ENCODE measurements around the gene CERKL. TPM values are rescaled to one million over a fixed set of nuclear protein-coding genes. Genes with fewer than 3 reads are reported as not detected.

CERKL gene
- total RNA-seq, 4 donors from 2014 or later: 1.5 to 2.6 TPM; not detected in 2

DNA sequence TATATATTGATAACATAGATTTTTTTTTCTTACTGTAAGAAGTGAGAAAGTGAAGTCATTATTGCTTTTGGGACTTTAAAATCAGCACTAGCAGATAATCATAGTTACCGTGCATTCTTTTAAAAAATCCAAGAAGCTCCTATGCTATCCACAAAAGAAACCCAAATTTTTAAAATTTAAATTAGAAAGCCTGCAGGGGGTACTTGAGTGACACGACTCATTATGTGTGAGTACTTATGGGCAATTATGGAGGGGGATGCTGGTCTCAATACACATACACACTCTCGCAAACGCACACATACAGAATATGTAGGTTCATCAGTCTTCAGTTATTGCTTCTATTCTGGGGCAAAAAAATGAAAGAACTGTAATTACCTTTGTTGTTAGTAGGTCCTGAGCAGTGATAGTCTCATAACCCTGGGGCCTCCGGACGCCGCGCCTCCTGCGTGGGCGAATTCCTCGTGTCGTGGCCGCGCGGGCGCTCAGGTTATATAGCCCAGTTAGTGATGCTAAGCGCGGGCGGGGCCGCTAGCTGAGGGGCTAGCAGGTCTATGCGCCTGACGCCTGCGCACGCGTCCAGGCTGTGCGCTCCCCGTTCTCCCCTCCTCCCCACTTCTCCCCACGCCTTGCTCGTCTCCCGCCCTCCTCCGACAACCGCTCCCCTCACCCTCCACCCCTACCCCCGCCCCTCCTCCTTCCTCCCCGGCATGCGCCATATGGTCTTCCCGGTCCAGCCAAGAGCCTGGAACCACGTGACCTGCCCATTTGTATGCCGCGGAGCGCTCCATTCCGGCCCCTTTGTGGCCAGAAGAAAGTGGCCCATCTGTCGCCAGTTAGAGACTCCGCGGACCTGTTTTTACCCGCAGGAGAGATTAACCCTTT, 23.4 kb upstream of the CERKL start, which contains the start of gene NEUROD1:
TSS of gene NEUROD1 (minus strand) at position 463 of the 882 bp plus-strand sequence. CDS start 1,657 bp downstream, outside the sequence.
- intact Hi-C loops (cut with DNase I; ENCODE audit: low total_unique reads): no loop called here
- peaks cover 0 to 61% of the 10 kb centered on the region in 2 donors for H3K27me3 ChIP-seq
- no peak for DNase-seq

DNA sequence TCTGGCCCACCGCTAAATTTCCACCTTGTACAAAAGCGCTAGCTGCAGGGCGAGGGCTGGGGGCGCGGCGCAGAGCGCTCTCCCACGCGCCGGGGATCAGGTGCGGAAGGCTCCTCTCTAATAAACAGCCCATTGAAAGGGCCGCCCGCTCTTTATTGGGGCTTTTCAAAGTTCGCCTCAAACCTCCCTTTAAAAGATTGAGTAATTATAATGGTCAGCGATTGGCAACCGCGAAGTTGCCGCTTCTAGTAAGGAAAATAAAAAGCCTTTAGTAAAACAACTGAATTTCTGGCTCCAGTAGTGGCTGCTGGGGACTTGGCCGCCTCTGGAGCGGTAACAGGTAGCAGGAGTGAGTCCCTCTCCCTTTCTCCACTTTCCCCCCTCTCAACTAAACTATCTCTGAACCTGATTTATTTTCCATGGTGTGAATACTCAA, 22.7 kb upstream of the CERKL start:
- no peak overlapping the region for H3K27ac ChIP-seq
- TF ChIP-seq POLR2A (IDR thresholded peaks at IDR 0.05): no peak
- TF ChIP-seq, protein P1, sequence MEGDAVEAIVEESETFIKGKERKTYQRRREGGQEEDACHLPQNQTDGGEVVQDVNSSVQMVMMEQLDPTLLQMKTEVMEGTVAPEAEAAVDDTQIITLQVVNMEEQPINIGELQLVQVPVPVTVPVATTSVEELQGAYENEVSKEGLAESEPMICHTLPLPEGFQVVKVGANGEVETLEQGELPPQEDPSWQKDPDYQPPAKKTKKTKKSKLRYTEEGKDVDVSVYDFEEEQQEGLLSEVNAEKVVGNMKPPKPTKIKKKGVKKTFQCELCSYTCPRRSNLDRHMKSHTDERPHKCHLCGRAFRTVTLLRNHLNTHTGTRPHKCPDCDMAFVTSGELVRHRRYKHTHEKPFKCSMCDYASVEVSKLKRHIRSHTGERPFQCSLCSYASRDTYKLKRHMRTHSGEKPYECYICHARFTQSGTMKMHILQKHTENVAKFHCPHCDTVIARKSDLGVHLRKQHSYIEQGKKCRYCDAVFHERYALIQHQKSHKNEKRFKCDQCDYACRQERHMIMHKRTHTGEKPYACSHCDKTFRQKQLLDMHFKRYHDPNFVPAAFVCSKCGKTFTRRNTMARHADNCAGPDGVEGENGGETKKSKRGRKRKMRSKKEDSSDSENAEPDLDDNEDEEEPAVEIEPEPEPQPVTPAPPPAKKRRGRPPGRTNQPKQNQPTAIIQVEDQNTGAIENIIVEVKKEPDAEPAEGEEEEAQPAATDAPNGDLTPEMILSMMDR (IDR thresholded peaks at IDR 0.05): no peak
- no peak overlapping the region for H3K4me3 ChIP-seq
- no peaks in the 10 kb centered on the region for H3K9me3 ChIP-seq
- H3K36me3 ChIP-seq: no peaks in the 10 kb centered on the region
- intact Hi-C loops (cut with DNase I; ENCODE audit: low total_unique reads): no loop called here
- H3K4me1 ChIP-seq: peaks cover 0 to 9% of the 10 kb centered on the region in 2 donors
- DNase-seq: no peak
- H3K27me3 ChIP-seq: peaks cover 0 to 61% of the 10 kb centered on the region in 2 donors

More for the DNA sequence above, 23.4 kb upstream of the CERKL start, which contains the start of gene NEUROD1:
- peaks cover 0 to 9% of the 10 kb centered on the region in 2 donors for H3K4me1 ChIP-seq
- no peaks in the 10 kb centered on the region for H3K36me3 ChIP-seq
- no peak within 1 kb of the TSS for H3K27ac ChIP-seq
- no peaks in the 10 kb centered on the region for H3K9me3 ChIP-seq
- TF ChIP-seq POLR2A (IDR thresholded peaks at IDR 0.05): no peak
- TF ChIP-seq, protein P1 (IDR thresholded peaks at IDR 0.05): no peak
- no peak within 1 kb of the TSS for H3K4me3 ChIP-seq

GRCh38 chr2:181678861-181679543, 22.1 kb upstream of the CERKL start:
- no peak overlapping the region for H3K4me3 ChIP-seq
- H3K4me1 ChIP-seq: peaks cover 0 to 7% of the 10 kb centered on the region in 2 donors
- intact Hi-C loops (cut with DNase I; ENCODE audit: low total_unique reads): no loop called here
- H3K27ac ChIP-seq: no peak overlapping the region
- no peak for TF ChIP-seq POLR2A (IDR thresholded peaks at IDR 0.05)
- TF ChIP-seq, protein P1 (IDR thresholded peaks at IDR 0.05): no peak
- peaks cover 0 to 65% of the 10 kb centered on the region in 2 donors for H3K27me3 ChIP-seq
- no peaks in the 10 kb centered on the region for H3K36me3 ChIP-seq
- no peak for DNase-seq
- H3K9me3 ChIP-seq: no peaks in the 10 kb centered on the region

- intact Hi-C loops (cut with DNase I; ENCODE audit: low total_unique reads): no loop called here
- Histone ChIP-seq H3K27me3 (peaks cover 0 to 65% of the 10 kb centered on the region in 2 donors), H3K36me3 (no peaks in the 10 kb centered on the region)
Observed at GRCh38 chr2:181677912-181678586, 21.1 kb upstream of the CERKL start.

More at GRCh38 chr2:181677912-181678586, 21.1 kb upstream of the CERKL start:
- TF ChIP-seq, protein P1 (IDR thresholded peaks at IDR 0.05): no peak
- TF ChIP-seq POLR2A (IDR thresholded peaks at IDR 0.05): no peak
- Histone ChIP-seq H3K27ac (no peak overlapping the region), H3K9me3 (no peaks in the 10 kb centered on the region), H3K4me3 (no peak overlapping the region), H3K4me1 (no peaks in the 10 kb centered on the region)
- peak in 1 of 2 donors; percentile 20 for DNase-seq
